Neural progenitor cell (in vitro differentiated cells): ENCODE results near the gene TLE4. TPM values are rescaled to one million over a fixed set of nuclear protein-coding genes. Genes with fewer than 3 reads are reported as not detected.

Source experiments
- DNase-seq: peaks from one replicate; pipeline ENCODE4 v3.0.0-alpha.2; 2016; ENCODE audit warnings: low spot score
- H2AFZ ChIP-seq: fragments of 200-600 bp; sonication (generic); replicated peaks from 2 replicates; pipeline ENCODE4 v1.6.1; 2016; ENCODE audit warnings: antibody characterized with exemption
- H3F3A ChIP-seq: fragments of 200-600 bp; sonication (generic); 2 replicates; pipeline ENCODE4 v1.6.1; 2016; ENCODE audit warnings: antibody characterized with exemption, low read depth
- H3K27ac ChIP-seq: fragments of 200-600 bp; sonication (generic); 2 replicates; pipeline ENCODE4 v1.5.1; 2016; ENCODE audit warnings: mild to moderate bottlenecking
- H3K27me3 ChIP-seq: fragments of 200-600 bp; sonication (generic); 2 replicates; pipeline ENCODE4 v1.6.1; 2016; ENCODE audit warnings: mild to moderate bottlenecking, moderate library complexity
- H3K36me3 ChIP-seq: fragments of 200-600 bp; sonication (generic); 2 replicates; pipeline ENCODE4 v1.5.1; 2016
- H3K4me1 ChIP-seq: fragments of 200-600 bp; sonication (generic); 2 replicates; pipeline ENCODE4 v1.6.1; 2016; ENCODE audit warnings: mixed run types
- H3K4me2 ChIP-seq: fragments of 200-600 bp; sonication (generic); 2 replicates; pipeline ENCODE4 v1.6.1; 2016
- H3K4me3 ChIP-seq: fragments of 200-600 bp; sonication (generic); 2 replicates; pipeline ENCODE4 v1.5.1; 2016
- H3K79me2 ChIP-seq: fragments of 200-600 bp; sonication (generic); 2 replicates; pipeline ENCODE4 v1.6.1; 2016; ENCODE audit warnings: low read depth
- H3K9ac ChIP-seq: fragments of 200-600 bp; sonication (generic); 2 replicates; pipeline ENCODE4 v1.6.1; 2016
- H3K9me3 ChIP-seq: fragments of 200-600 bp; sonication (generic); 2 replicates; pipeline ENCODE4 v1.5.1; 2016; ENCODE audit warnings: low read depth
- H4K20me1 ChIP-seq: fragments of 200-600 bp; sonication (generic); 2 replicates; pipeline ENCODE4 v1.6.1; 2016; ENCODE audit warnings: low read depth
- H3K27ac Mint-ChIP-seq: 3 replicates; pipeline ENCODE4 v1.8.0; 2021; ENCODE audit warnings: mixed read lengths
- H3K27me3 Mint-ChIP-seq: 2 replicates; pipeline ENCODE4 v1.8.0; 2022; ENCODE audit warnings: low read depth, mild to moderate bottlenecking, inconsistent platforms, moderate library complexity, mixed read lengths; ENCODE audit not compliant: insufficient read depth
- H3K36me3 Mint-ChIP-seq: 3 replicates; pipeline ENCODE4 v1.8.0; 2021; ENCODE audit warnings: mixed read lengths
- H3K4me1 Mint-ChIP-seq: 3 replicates; pipeline ENCODE4 v1.8.0; 2021; ENCODE audit warnings: mixed read lengths
- H3K4me3 Mint-ChIP-seq: 3 replicates; pipeline ENCODE4 v1.8.0; 2021; ENCODE audit warnings: mild to moderate bottlenecking, moderate library complexity, mixed read lengths
- H3K9me3 Mint-ChIP-seq: 3 replicates; pipeline ENCODE4 v1.8.0; 2020; ENCODE audit warnings: mixed read lengths
- EZH2 ChIP-seq: fragments of 200-600 bp; sonication (generic); IDR thresholded peaks from 2 replicates; pipeline ENCODE4 v1.6.1; 2017; ENCODE audit warnings: antibody characterized with exemption, mild to moderate bottlenecking, moderate library complexity
- EZH2phosphoT487 ChIP-seq: fragments of 200-600 bp; sonication (generic); IDR thresholded peaks from 2 replicates; pipeline ENCODE4 v1.6.1; 2017; ENCODE audit warnings: antibody characterized with exemption
- total RNA-seq: library from RNA; depleted of rRNA; stranded (reverse); fragments of >200 nt; gene quantifications from 2 replicates; pipeline ENCODE4 v1.2.3, GENCODE V29; 2015; ENCODE audit warnings: low replicate concordance
- TF ChIP-seq, protein P1 (sequence below): fragments of 200-600 bp; sonication (generic); IDR thresholded peaks from 2 replicates; pipeline ENCODE4 v1.5.1; 2017; ENCODE audit warnings: antibody characterized with exemption, mild to moderate bottlenecking

The TLE4 gene
- total RNA-seq, 1 donor from 2014 or later, result 265 TPM

DNA sequence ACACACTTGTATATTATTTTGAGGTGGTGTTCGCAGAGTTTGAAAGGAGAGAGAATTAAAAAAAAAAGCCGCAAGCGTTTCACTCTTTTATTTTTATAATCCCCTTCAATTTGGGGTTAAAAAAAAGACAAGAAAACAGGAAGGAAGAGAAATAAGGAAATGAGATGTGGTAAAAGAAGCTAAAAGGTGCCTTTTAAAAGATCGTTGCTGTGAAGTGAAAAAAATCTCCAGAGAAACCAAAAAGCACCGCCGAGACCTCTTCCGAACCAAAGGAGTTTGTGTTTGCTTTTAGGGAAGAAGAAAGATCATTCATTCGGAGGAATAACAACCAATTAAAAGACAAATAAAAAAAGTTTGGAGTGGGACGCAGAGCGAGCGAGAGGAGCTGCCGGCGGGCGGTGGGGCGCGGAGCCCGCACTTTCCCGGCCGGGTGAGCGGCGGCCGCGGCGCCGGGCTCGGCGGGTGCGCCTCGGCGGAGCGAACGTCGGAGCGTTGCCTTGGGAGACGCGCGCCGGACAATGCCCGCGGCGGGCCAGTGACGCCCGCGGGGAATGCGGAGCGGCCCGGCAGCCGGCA, 355 bp downstream of the TLE4 start:
- peaks cover 8% of the 10 kb centered on the region for H3K36me3 ChIP-seq
- peaks cover 6% of the 10 kb centered on the region for H3K27me3 ChIP-seq
- no peak overlapping the region for H2AFZ ChIP-seq
- H3K27me3 Mint-ChIP-seq, result peaks cover 14% of the 10 kb centered on the region
- DNase-seq, result no peak
- no peak overlapping the region for H3K27ac Mint-ChIP-seq
- no peak overlapping the region for H3K4me3 Mint-ChIP-seq
- TF ChIP-seq EZH2phosphoT487, result no peak
- TF ChIP-seq EZH2, result no peak
- TF ChIP-seq, protein P1, sequence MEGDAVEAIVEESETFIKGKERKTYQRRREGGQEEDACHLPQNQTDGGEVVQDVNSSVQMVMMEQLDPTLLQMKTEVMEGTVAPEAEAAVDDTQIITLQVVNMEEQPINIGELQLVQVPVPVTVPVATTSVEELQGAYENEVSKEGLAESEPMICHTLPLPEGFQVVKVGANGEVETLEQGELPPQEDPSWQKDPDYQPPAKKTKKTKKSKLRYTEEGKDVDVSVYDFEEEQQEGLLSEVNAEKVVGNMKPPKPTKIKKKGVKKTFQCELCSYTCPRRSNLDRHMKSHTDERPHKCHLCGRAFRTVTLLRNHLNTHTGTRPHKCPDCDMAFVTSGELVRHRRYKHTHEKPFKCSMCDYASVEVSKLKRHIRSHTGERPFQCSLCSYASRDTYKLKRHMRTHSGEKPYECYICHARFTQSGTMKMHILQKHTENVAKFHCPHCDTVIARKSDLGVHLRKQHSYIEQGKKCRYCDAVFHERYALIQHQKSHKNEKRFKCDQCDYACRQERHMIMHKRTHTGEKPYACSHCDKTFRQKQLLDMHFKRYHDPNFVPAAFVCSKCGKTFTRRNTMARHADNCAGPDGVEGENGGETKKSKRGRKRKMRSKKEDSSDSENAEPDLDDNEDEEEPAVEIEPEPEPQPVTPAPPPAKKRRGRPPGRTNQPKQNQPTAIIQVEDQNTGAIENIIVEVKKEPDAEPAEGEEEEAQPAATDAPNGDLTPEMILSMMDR, result no peak
- H4K20me1 ChIP-seq, result peaks cover 49% of the 10 kb centered on the region
- H3K9me3 ChIP-seq, result no peaks in the 10 kb centered on the region
- peaks cover 54% of the 10 kb centered on the region for H3K79me2 ChIP-seq
- H3K36me3 Mint-ChIP-seq, result peaks cover 24% of the 10 kb centered on the region
- H3K27ac ChIP-seq, result peak overlapping the region; percentile 94
- peaks cover 21% of the 10 kb centered on the region for H3F3A ChIP-seq
- H3K9ac ChIP-seq, result peak overlapping the region; percentile 85
- H3K9me3 Mint-ChIP-seq, result peaks cover 12% of the 10 kb centered on the region
- peak overlapping the region; percentile 88 for H3K4me2 ChIP-seq
- H3K4me3 ChIP-seq, result peak overlapping the region; percentile 96
- peaks cover 20% of the 10 kb centered on the region for H3K4me1 ChIP-seq
- peaks cover 25% of the 10 kb centered on the region for H3K4me1 Mint-ChIP-seq

DNA sequence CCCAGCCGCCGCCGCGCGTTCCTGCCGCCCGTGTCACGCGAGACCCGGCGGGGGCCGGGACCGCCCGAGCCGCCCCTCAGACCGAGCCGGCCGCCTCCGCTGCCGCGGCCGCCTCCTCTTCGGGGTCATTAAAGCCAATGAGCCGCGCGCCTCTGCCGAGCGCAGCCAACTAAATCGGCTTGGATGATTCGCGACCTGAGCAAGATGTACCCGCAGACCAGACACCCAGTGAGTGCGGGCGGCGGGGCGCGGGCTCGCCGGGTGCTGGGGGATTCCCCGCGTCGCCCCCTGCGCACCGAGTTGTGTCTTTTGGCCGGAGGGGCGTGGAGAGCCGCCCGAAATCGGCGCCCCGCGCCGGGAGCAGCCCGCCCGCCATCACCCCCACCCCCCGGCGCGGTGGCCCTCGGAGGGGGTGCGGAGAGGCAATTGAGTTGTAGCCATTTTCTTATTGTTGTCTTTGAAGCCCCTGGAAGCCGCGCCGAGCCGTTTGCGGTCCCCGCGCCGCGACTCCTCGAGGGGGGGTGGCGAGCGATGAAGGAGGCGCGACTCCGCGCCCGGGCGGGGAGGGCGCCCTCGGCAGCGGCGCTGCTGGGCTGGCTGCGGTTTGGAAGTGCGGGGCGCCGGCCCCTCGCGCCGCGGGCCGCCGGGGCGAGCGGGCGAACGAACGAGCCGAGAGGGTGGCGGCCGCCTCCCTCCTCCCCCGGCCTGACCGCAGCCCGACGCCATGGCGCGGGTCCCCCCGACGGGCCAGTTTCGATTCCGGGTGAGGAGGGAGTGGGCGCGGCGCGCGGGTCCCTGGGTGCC, 1.0 kb downstream of the TLE4 start:
- no peak for TF ChIP-seq EZH2
- TF ChIP-seq, protein P1, result no peak
- TF ChIP-seq EZH2phosphoT487, result no peak
- peak; percentile 83 for DNase-seq
- Histone ChIP-seq H3K4me2 (peak overlapping the region; percentile 88), H3K79me2 (peaks cover 61% of the 10 kb centered on the region), H2AFZ (no peak overlapping the region), H3K27ac (peak overlapping the region; percentile 94), H3K4me3 (peak overlapping the region; percentile 96), H4K20me1 (peaks cover 56% of the 10 kb centered on the region), H3K9me3 (no peaks in the 10 kb centered on the region), H3K27me3 (peaks cover 6% of the 10 kb centered on the region), H3K9ac (peak overlapping the region; percentile 79), H3K4me1 (peaks cover 27% of the 10 kb centered on the region), H3K36me3 (peaks cover 15% of the 10 kb centered on the region), H3F3A (peaks cover 21% of the 10 kb centered on the region)
- peaks cover 14% of the 10 kb centered on the region for H3K27me3 Mint-ChIP-seq
- peak overlapping the region; percentile 95 for H3K4me3 Mint-ChIP-seq
- peaks cover 32% of the 10 kb centered on the region for H3K4me1 Mint-ChIP-seq
- peaks cover 8% of the 10 kb centered on the region for H3K9me3 Mint-ChIP-seq
- H3K36me3 Mint-ChIP-seq, result peaks cover 31% of the 10 kb centered on the region
- H3K27ac Mint-ChIP-seq, result no peak overlapping the region

DNA sequence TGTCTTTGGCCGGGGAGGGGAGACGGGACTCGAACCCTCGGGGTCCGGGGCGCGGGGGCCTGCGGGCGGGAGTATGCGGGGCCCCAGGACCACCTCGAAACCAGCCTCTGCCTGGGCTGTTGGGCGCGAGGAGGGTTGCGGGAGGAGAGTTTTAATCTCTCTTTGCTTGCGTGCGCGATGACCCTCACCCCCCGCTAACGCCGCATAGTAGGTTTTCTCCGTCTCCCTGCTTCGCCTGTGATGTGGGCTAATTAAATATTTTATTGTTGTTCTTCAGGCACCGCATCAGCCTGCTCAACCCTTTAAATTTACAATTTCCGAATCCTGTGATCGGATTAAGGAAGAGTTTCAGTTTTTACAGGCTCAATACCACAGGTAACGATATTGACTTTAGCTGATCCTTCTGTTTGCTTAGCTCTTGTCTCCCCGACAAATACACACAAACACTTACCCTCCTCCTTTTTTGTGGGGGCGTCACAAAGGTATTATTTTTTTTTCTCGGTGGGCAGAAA, 1.7 kb downstream of the TLE4 start:
- H4K20me1 ChIP-seq, result peaks cover 62% of the 10 kb centered on the region
- peaks cover 10% of the 10 kb centered on the region for H3K27me3 Mint-ChIP-seq
- H3K4me3 ChIP-seq, result peak overlapping the region; percentile 96
- peaks cover 37% of the 10 kb centered on the region for H3K36me3 Mint-ChIP-seq
- peaks cover 17% of the 10 kb centered on the region for H3K36me3 ChIP-seq
- peaks cover 68% of the 10 kb centered on the region for H3K79me2 ChIP-seq
- no peak overlapping the region for H2AFZ ChIP-seq
- DNase-seq, result peak; percentile 57
- peak overlapping the region; percentile 94 for H3K27ac ChIP-seq
- TF ChIP-seq, protein P1, result no peak
- TF ChIP-seq EZH2phosphoT487, result no peak
- TF ChIP-seq EZH2, result no peak
- H3K9ac ChIP-seq, result peak overlapping the region; percentile 79
- H3K4me3 Mint-ChIP-seq, result peak overlapping the region; percentile 95
- peaks cover 38% of the 10 kb centered on the region for H3K4me1 Mint-ChIP-seq
- H3K4me2 ChIP-seq, result peak overlapping the region; percentile 88
- peaks cover 34% of the 10 kb centered on the region for H3K4me1 ChIP-seq
- peaks cover 3% of the 10 kb centered on the region for H3K9me3 Mint-ChIP-seq
- H3K27me3 ChIP-seq, result peaks cover 6% of the 10 kb centered on the region
- H3F3A ChIP-seq, result peaks cover 21% of the 10 kb centered on the region
- peak overlapping the region; percentile 91 for H3K27ac Mint-ChIP-seq
- no peaks in the 10 kb centered on the region for H3K9me3 ChIP-seq
